ENCODE results near the gene ELP1. TPM values are rescaled to one million over a fixed set of nuclear protein-coding genes. Genes with fewer than 3 reads are reported as not detected.

The ELP1 gene
- total RNA-seq, 4 donors from 2014 or later, result 12.3 to 22.2 (median 20.2) TPM

DNA sequence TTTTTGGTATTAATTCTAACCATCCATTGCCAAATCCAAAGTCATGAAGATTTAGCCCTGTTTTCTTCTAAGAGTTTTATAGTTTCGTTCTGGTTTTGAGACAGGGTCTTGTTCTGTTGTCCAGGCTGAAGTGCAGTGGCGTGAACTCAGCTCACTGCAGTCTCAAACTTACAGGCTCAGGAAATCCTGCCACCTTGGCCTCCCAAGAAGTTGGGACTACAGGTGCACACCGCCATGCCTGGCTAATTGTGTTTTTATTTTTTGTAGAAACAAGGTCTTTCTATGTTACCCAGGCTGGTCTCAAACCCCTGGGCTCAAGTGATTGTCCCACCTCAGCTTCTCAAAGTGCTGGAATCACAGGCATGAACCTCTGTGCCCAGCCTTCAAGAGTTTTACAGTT is 50.8 kb downstream of the ELP1 start:
- peaks cover 0 to 12% (median 5%) of the 10 kb centered on the region in 3 donors for H3K4me1 ChIP-seq
- no peak for DNase-seq
- H3K27ac ChIP-seq, result no peak overlapping the region
- no peaks in the 10 kb centered on the region for H3K27me3 ChIP-seq
- H3K4me3 ChIP-seq, result no peak overlapping the region
- TF ChIP-seq CTCF (IDR thresholded peaks at IDR 0.05), result no peak
- no peak for TF ChIP-seq POLR2A (IDR thresholded peaks at IDR 0.05)
- peaks cover 0 to 80% (median 13%) of the 10 kb centered on the region in 3 donors for H3K36me3 ChIP-seq
- intact Hi-C loops (cut with DNase I), result no loop called here
- WGBS, 2 donors, result 93 to 100% methylated on average over 3 of the region's 3 CpGs
- H3K9me3 ChIP-seq, result no peaks in the 10 kb centered on the region

GRCh38 chr9:108882052-108882888 is 51.7 kb downstream of the ELP1 start:
- intact Hi-C loops (cut with DNase I), result no loop called here
- Histone ChIP-seq H3K27me3 (no peaks in the 10 kb centered on the region), H3K9me3 (no peaks in the 10 kb centered on the region), H3K27ac (no peak overlapping the region), H3K4me1 (peaks cover 0 to 12% (median 5%) of the 10 kb centered on the region in 3 donors), H3K4me3 (no peak overlapping the region), H3K36me3 (peaks cover 0 to 80% (median 20%) of the 10 kb centered on the region in 3 donors)
- 89 to 94% methylated on average over 6 of the region's 6 CpGs for WGBS, 2 donors
- no peak for DNase-seq
- TF ChIP-seq CTCF (IDR thresholded peaks at IDR 0.05), result no peak
- no peak for TF ChIP-seq POLR2A (IDR thresholded peaks at IDR 0.05)

DNA sequence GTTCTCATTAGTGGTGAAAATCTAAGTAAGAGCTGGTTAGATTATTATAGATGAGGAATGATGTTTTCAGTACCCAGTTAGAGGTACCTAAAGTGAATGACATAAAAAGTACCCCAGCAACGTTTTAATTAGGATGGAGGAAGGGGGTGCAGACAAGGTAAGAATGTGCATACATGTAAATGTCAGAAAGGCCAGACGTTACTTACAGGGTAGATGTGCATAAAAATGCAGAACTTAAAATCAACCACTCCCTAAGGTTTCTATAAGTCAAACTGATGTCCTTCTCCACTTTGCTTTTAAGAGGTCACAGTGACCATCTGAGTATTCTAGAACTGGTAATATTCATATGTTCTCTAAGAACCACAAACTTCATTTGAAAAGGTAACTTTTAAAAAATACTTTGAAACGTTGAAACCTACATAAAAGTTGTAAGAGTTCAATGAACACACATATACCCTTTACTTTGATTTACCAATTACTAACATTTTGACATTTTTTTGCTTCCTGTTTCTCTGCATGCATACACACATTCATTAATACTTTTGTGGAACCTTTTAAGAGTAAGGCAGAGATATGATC is 53.1 kb downstream of the ELP1 start:
- H3K9me3 ChIP-seq, result no peaks in the 10 kb centered on the region
- no peak overlapping the region for H3K27ac ChIP-seq
- H3K36me3 ChIP-seq, result peaks cover 2 to 81% (median 20%) of the 10 kb centered on the region in 3 donors
- intact Hi-C loops (cut with DNase I), result no loop called here
- 63 to 71% methylated on average over 3 of the region's 3 CpGs for WGBS, 2 donors
- TF ChIP-seq POLR2A (IDR thresholded peaks at IDR 0.05), result no peak
- no peak for TF ChIP-seq CTCF (IDR thresholded peaks at IDR 0.05)
- H3K27me3 ChIP-seq, result no peaks in the 10 kb centered on the region
- DNase-seq, result no peak
- H3K4me3 ChIP-seq, result no peak overlapping the region
- H3K4me1 ChIP-seq, result peaks cover 0 to 4% (median 2%) of the 10 kb centered on the region in 3 donors

DNA sequence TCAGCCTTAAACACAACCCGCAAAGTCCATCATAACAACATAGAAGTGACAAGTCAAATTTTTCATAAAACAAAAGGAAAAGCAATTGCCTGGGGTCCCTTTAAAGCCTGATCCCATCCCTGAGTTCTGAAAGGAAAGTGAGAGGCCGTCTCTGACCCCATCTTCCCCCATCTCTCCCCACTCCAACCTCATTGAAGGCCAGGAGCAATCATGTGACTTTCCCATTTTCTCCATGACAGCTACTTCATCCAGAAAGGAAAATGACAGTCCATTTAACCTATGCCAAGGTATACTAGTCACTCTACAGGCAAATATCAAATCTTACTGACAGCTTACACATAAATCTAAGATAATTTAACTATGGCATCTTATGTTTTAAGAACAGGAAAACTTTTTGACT is 56.4 kb downstream of the ELP1 start:
- no peaks in the 10 kb centered on the region for H3K27me3 ChIP-seq
- DNase-seq, result no peak
- 93 to 96% methylated on average over 2 of the region's 2 CpGs for WGBS, 2 donors
- H3K9me3 ChIP-seq, result no peaks in the 10 kb centered on the region
- no peak overlapping the region for H3K27ac ChIP-seq
- no peak overlapping the region for H3K4me3 ChIP-seq
- TF ChIP-seq CTCF (IDR thresholded peaks at IDR 0.05) (no peak), POLR2A (IDR thresholded peaks at IDR 0.05) (no peak)
- intact Hi-C loops (cut with DNase I), result no loop called here
- peaks cover 3 to 100% (median 29%) of the 10 kb centered on the region in 3 donors for H3K36me3 ChIP-seq
- no peaks in the 10 kb centered on the region for H3K4me1 ChIP-seq

DNA sequence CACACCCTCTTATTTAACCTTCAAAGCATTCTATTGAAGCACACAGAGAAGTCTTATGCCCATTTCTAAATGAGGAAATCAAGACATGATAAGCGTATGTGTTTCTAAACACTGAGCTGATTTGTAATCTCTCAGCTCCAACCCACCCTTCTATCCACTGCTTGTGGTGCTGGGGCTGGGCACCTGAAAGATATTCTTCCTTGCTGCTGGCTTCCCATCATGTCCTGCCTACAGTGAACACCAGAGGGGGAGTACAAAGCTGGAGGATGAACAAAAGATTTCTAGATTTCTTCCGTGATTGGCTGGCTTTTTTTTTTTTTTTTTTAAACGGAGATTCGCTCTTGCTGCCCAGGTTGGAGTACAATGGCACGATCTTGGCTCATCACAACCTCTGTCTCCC is 57.5 kb downstream of the ELP1 start:
- H3K36me3 ChIP-seq, result peaks cover 8 to 100% (median 32%) of the 10 kb centered on the region in 3 donors
- no peaks in the 10 kb centered on the region for H3K4me1 ChIP-seq
- TF ChIP-seq POLR2A (IDR thresholded peaks at IDR 0.05) (no peak), CTCF (IDR thresholded peaks at IDR 0.05) (no peak)
- H3K9me3 ChIP-seq, result no peaks in the 10 kb centered on the region
- intact Hi-C loops (cut with DNase I), result no loop called here
- 95 to 96% methylated on average over 5 of the region's 5 CpGs for WGBS, 2 donors
- H3K4me3 ChIP-seq, result no peak overlapping the region
- H3K27ac ChIP-seq, result no peak overlapping the region
- DNase-seq, result no peak
- no peaks in the 10 kb centered on the region for H3K27me3 ChIP-seq
